Non-pigmented ciliary epithelial cell (primary cell): ENCODE measurements around the gene FAM168A.

Source experiments
- DNase-seq: peaks from one replicate; pipeline ENCODE4 v3.0.0-alpha.2; 2010; ENCODE audit warnings: low read depth

Gene FAM168A

GRCh38 chr11:73555615-73556014 is 42.3 kb downstream of the FAM168A start:
- DNase-seq, result no peak

- no peak for DNase-seq
Measured at GRCh38 chr11:73554671-73555320, 43.1 kb downstream of the FAM168A start.

- DNase-seq, result no peak
Measured at GRCh38 chr11:73553266-73553665, 44.6 kb downstream of the FAM168A start.

- DNase-seq, result no peak
Measured at GRCh38 chr11:73551677-73552076, 46.2 kb downstream of the FAM168A start.

- no peak for DNase-seq
Measured at GRCh38 chr11:73549376-73549775, 48.5 kb downstream of the FAM168A start.

GRCh38 chr11:73547706-73548595 is 50.0 kb downstream of the FAM168A start:
- no peak for DNase-seq

GRCh38 chr11:73542175-73542574 is 55.7 kb downstream of the FAM168A start:
- no peak for DNase-seq

- DNase-seq, result no peak
Measured at GRCh38 chr11:73539506-73540084, 58.3 kb downstream of the FAM168A start.

- DNase-seq, result no peak
Measured at GRCh38 chr11:73538381-73538872, 59.5 kb downstream of the FAM168A start.

GRCh38 chr11:73537969-73538368 is 59.9 kb downstream of the FAM168A start:
- DNase-seq, result no peak

GRCh38 chr11:73536961-73537360 is 61.0 kb downstream of the FAM168A start:
- DNase-seq, result no peak

- no peak for DNase-seq
Measured at GRCh38 chr11:73532310-73532709, 65.6 kb downstream of the FAM168A start.

GRCh38 chr11:73531386-73531785 is 66.5 kb downstream of the FAM168A start:
- DNase-seq, result no peak

- DNase-seq, result no peak
Measured at GRCh38 chr11:73530109-73530508, 67.8 kb downstream of the FAM168A start.

- DNase-seq, result no peak
Measured at GRCh38 chr11:73529204-73529530, 68.7 kb downstream of the FAM168A start.

- no peak for DNase-seq
Measured at GRCh38 chr11:73528483-73529203, 69.3 kb downstream of the FAM168A start.

GRCh38 chr11:73528013-73528412 is 69.9 kb downstream of the FAM168A start:
- no peak for DNase-seq

- no peak for DNase-seq
Measured at GRCh38 chr11:73525611-73526010, 72.3 kb downstream of the FAM168A start.

- DNase-seq, result no peak
Measured at GRCh38 chr11:73524774-73525173, 73.1 kb downstream of the FAM168A start.

GRCh38 chr11:73521621-73522020 is 76.3 kb downstream of the FAM168A start:
- DNase-seq, result no peak

GRCh38 chr11:73520353-73521061 is 77.4 kb downstream of the FAM168A start:
- DNase-seq, result no peak

GRCh38 chr11:73519266-73519665 is 78.6 kb downstream of the FAM168A start:
- no peak for DNase-seq
